Parathyroid adenoma (tissue), 2 donors: ENCODE measurements around the gene CST2.
"Not testable (repeated sequence)": the region's sequence is repeated elsewhere in the genome, so short reads cannot be mapped to it uniquely, and the experiment has no call there.

Experiments used
- H2AFZ ChIP-seq: fragments of 300-600 bp; sonication (generic); one replicate; pipeline ENCODE4 v1.7.0; 2017; ENCODE audit warnings: antibody characterized with exemption, mild to moderate bottlenecking
- H3K27ac ChIP-seq: fragments of 300-600 bp; sonication (generic); one replicate; pipeline ENCODE4 v1.7.0; 2017
- H3K27me3 ChIP-seq: fragments of 300-600 bp; sonication (generic); one replicate; pipeline ENCODE4 v1.7.0; 2017; ENCODE audit warnings: low read length; ENCODE audit not compliant: control insufficient read depth, insufficient read depth
- H3K36me3 ChIP-seq: fragments of 300-600 bp; sonication (generic); one replicate; pipeline ENCODE4 v1.7.0; 2017; ENCODE audit warnings: low read length; ENCODE audit not compliant: control insufficient read depth, insufficient read depth
- H3K4me1 ChIP-seq: fragments of 300-600 bp; sonication (generic); one replicate; pipeline ENCODE4 v1.7.0; 2017; ENCODE audit warnings: control low read depth
- H3K4me2 ChIP-seq: fragments of 300-600 bp; sonication (generic); one replicate; pipeline ENCODE4 v1.7.0; 2017; ENCODE audit warnings: low read length
- H3K4me3 ChIP-seq: fragments of 300-600 bp; sonication (generic); one replicate; pipeline ENCODE4 v1.7.0; 2017; ENCODE audit warnings: low read depth, low read length
- H3K79me2 ChIP-seq: fragments of 300-600 bp; sonication (generic); one replicate; pipeline ENCODE4 v1.7.0; 2017; ENCODE audit warnings: control low read depth
- H3K9ac ChIP-seq: fragments of 300-600 bp; sonication (generic); one replicate; pipeline ENCODE4 v1.7.0; 2017; ENCODE audit warnings: mild to moderate bottlenecking
- H3K9me3 ChIP-seq: fragments of 300-600 bp; sonication (generic); one replicate; pipeline ENCODE4 v1.7.0; 2017; ENCODE audit warnings: low read length; ENCODE audit not compliant: control insufficient read depth
- CTCF ChIP-seq: fragments of 300-600 bp; sonication (generic); IDR thresholded peaks from one replicate; pipeline ENCODE4 v1.7.0; 2017; ENCODE audit warnings: antibody characterized with exemption, mild to moderate bottlenecking
- donor health status: primary hyperparathyroidism.

Gene CST2

GRCh38 chr20:23832775-23833513, 6.4 kb upstream of the CST2 start:
- H2AFZ ChIP-seq: no peak overlapping the region
- no peak overlapping the region for H3K9ac ChIP-seq
- H3K27me3 ChIP-seq: no peaks in the 10 kb centered on the region

GRCh38 chr20:23831961-23832360, 5.4 kb upstream of the CST2 start:
- H2AFZ ChIP-seq, H3K9ac ChIP-seq, H3K9me3 ChIP-seq, H3K79me2 ChIP-seq, H3K4me2 ChIP-seq, H3K4me3 ChIP-seq, H3K4me1 ChIP-seq, H3K27ac ChIP-seq, H3K27me3 ChIP-seq, H3K36me3 ChIP-seq: not testable (repeated sequence)

More at GRCh38 chr20:23832775-23833513, 6.4 kb upstream of the CST2 start:
- H3K4me2 ChIP-seq: no peak overlapping the region
- H3K79me2 ChIP-seq: no peaks in the 10 kb centered on the region
- H3K4me3 ChIP-seq: no peak overlapping the region
- H3K4me1 ChIP-seq: no peaks in the 10 kb centered on the region
- H3K36me3 ChIP-seq: no peaks in the 10 kb centered on the region
- no peak for TF ChIP-seq CTCF
- H3K27ac ChIP-seq: no peak overlapping the region
- H3K9me3 ChIP-seq: no peaks in the 10 kb centered on the region

GRCh38 chr20:23823621-23824324, 2.8 kb downstream of the CST2 start:
- no peaks in the 10 kb centered on the region for H3K36me3 ChIP-seq
- no peaks in the 10 kb centered on the region for H3K27me3 ChIP-seq
- no peak overlapping the region for H2AFZ ChIP-seq
- H3K9ac ChIP-seq: no peak overlapping the region
- no peaks in the 10 kb centered on the region for H3K79me2 ChIP-seq
- H3K27ac ChIP-seq: no peak overlapping the region
- H3K4me2 ChIP-seq: no peak overlapping the region
- no peak overlapping the region for H3K4me3 ChIP-seq
- no peaks in the 10 kb centered on the region for H3K4me1 ChIP-seq
- no peak for TF ChIP-seq CTCF
- no peaks in the 10 kb centered on the region for H3K9me3 ChIP-seq

GRCh38 chr20:23823111-23823510, 3.4 kb downstream of the CST2 start:
- Histone ChIP-seq H3K9ac (no peak overlapping the region), H3K9me3 (no peaks in the 10 kb centered on the region), H3K79me2 (no peaks in the 10 kb centered on the region), H3K36me3 (no peaks in the 10 kb centered on the region), H3K4me1 (no peaks in the 10 kb centered on the region), H2AFZ (no peak overlapping the region), H3K4me2 (no peak overlapping the region), H3K27me3 (no peaks in the 10 kb centered on the region), H3K4me3 (no peak overlapping the region), H3K27ac (no peak overlapping the region)
- no peak for TF ChIP-seq CTCF

GRCh38 chr20:23820493-23820892, 6.0 kb downstream of the CST2 start:
- Histone ChIP-seq H3K9ac (no peak overlapping the region), H3K79me2 (no peaks in the 10 kb centered on the region), H3K27me3 (no peaks in the 10 kb centered on the region), H3K4me1 (no peaks in the 10 kb centered on the region), H3K4me2 (no peak overlapping the region), H3K9me3 (no peaks in the 10 kb centered on the region), H3K36me3 (no peaks in the 10 kb centered on the region), H3K27ac (no peak overlapping the region), H3K4me3 (no peak overlapping the region), H2AFZ (no peak overlapping the region)
- no peak for TF ChIP-seq CTCF

- not testable (repeated sequence) for H3K9ac ChIP-seq, H3K4me2 ChIP-seq, H3K27me3 ChIP-seq, H3K4me1 ChIP-seq, H3K79me2 ChIP-seq, H3K4me3 ChIP-seq, H2AFZ ChIP-seq, H3K36me3 ChIP-seq, H3K9me3 ChIP-seq, H3K27ac ChIP-seq
These were observed 15.0 kb downstream of the CST2 start for GRCh38 chr20:23811559-23811958.

GRCh38 chr20:23810349-23810748, 16.2 kb downstream of the CST2 start:
- H3K36me3 ChIP-seq, H3K9me3 ChIP-seq, H3K4me1 ChIP-seq, H3K4me3 ChIP-seq, H3K27ac ChIP-seq, H3K27me3 ChIP-seq, H3K4me2 ChIP-seq, H3K79me2 ChIP-seq, H2AFZ ChIP-seq, H3K9ac ChIP-seq: not testable (repeated sequence)
